ENCODE measurements around the gene MGST1.
A peak's percentile ranks its signal among the peaks of the same experiment; 100 is the strongest.

The MGST1 gene

DNA sequence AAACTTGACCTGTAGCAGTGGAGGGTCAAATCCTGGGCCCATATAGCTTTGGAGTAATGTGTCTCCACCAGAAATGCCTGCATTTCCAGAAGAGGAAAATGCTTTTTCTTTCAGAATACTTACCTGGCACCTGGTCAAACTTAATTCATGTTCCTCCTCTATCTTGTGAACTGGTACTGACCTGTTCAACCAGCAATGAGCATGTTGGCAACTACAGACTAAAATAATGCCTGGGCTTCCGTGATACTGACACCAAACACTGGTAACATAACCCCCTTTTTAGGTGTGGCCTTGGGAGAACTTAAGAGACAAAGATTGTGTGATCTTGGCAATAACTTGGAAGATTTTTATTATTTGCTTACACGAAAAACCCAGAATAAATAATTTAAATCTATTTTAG, 23.8 kb upstream of the MGST1 start:
- H2AFZ ChIP-seq (ENCODE audit: low read length): no peak overlapping the region
- no CpG with 5 or more reads among the region's 2 CpGs for WGBS, 2 donors (ENCODE audit: extremely low coverage in 2 of 2, insufficient read length in 2 of 2, insufficient replicate concordance in 1 of 2)
- H2BK120ac ChIP-seq (ENCODE audit: low read depth, low read length): no peak overlapping the region
- H3K36me3 ChIP-seq (replicated peaks in 1 of 2; ENCODE audit: control insufficient read depth in 2 of 2, insufficient read depth in 2 of 2, low read length in 2 of 2): no peaks in the 10 kb centered on the region
- no peak for DNase-seq (ENCODE audit: low spot score)
- H3K9ac ChIP-seq (ENCODE audit: low read depth, low read length, poor library complexity): no peak overlapping the region
- H3K27ac ChIP-seq (replicated peaks; ENCODE audit: low read length): no peak overlapping the region
- no peak overlapping the region for H2BK12ac ChIP-seq (ENCODE audit: low read length)
- peaks cover 0 to 2% of the 10 kb centered on the region in 2 donors for H3K9me3 ChIP-seq (replicated peaks in 1 of 2; ENCODE audit: control insufficient read depth in 2 of 2, insufficient read depth in 1 of 2, low read depth in 1 of 2, low read length in 2 of 2)
- H3K79me1 ChIP-seq (ENCODE audit: low read depth, low read length): no peaks in the 10 kb centered on the region
- no peak overlapping the region for H2BK5ac ChIP-seq (ENCODE audit: low read length)
- H3K18ac ChIP-seq (ENCODE audit: low read length): no peak overlapping the region
- H3K14ac ChIP-seq (ENCODE audit: low read length): no peak overlapping the region
- no peak overlapping the region for H2AK5ac ChIP-seq (ENCODE audit: low read depth, low read length)
- H4K8ac ChIP-seq (ENCODE audit: low read depth, low read length): no peak overlapping the region
- H3K4me1 ChIP-seq (ENCODE audit: control insufficient read depth in 2 of 2, insufficient read depth in 1 of 2, low read depth in 1 of 2, low read length in 2 of 2): no peaks in the 10 kb centered on the region
- H4K91ac ChIP-seq (ENCODE audit: low read depth, low read length, poor library complexity): no peak overlapping the region
- H3K4me3 ChIP-seq (ENCODE audit: low read length in 2 of 2): no peak overlapping the region
- no peaks in the 10 kb centered on the region for H3K27me3 ChIP-seq (ENCODE audit: control insufficient read depth in 3 of 3, insufficient read depth in 3 of 3, low read depth in 1 of 3, low read length in 3 of 3)
- no peak overlapping the region for H3K4me2 ChIP-seq (ENCODE audit: insufficient read depth, low read length, poor library complexity, severe bottlenecking)
- no peak overlapping the region for H3K4ac ChIP-seq (ENCODE audit: low read length)
- no peak overlapping the region for H2BK15ac ChIP-seq (ENCODE audit: low read length)
- H3K23ac ChIP-seq (ENCODE audit: low read depth, low read length, poor library complexity): no peak overlapping the region

DNA sequence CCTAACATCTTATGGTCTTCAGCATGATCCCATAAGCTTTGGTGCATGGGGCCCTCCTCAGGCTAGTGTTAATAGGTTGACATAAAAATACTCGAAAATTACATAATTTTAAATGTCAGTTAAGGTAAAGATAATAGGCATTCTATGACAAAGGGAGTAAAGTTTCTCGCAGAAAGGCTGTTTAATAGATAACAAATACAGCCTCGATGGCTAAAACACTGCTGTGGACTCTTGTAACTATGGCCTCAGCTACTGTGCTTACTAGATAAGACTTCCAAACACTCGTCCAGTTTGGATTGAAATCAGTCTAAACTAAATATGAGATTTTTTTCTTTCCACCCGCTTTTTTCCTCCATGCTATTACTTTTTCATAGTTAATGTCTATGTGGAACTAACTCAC, 23.2 kb upstream of the MGST1 start:
- Histone ChIP-seq H3K4ac (ENCODE audit: low read length) (no peak overlapping the region), H3K4me3 (ENCODE audit: low read length in 2 of 2) (no peak overlapping the region), H3K79me1 (ENCODE audit: low read depth, low read length) (no peaks in the 10 kb centered on the region), H3K18ac (ENCODE audit: low read length) (no peak overlapping the region), H3K9me3 (replicated peaks in 1 of 2; ENCODE audit: control insufficient read depth in 2 of 2, insufficient read depth in 1 of 2, low read depth in 1 of 2, low read length in 2 of 2) (peaks cover 0 to 2% of the 10 kb centered on the region in 2 donors), H3K14ac (ENCODE audit: low read length) (no peak overlapping the region), H2BK15ac (ENCODE audit: low read length) (no peak overlapping the region), H3K27me3 (ENCODE audit: control insufficient read depth in 3 of 3, insufficient read depth in 3 of 3, low read depth in 1 of 3, low read length in 3 of 3) (no peaks in the 10 kb centered on the region), H2BK5ac (ENCODE audit: low read length) (no peak overlapping the region), H2AK5ac (ENCODE audit: low read depth, low read length) (no peak overlapping the region), H3K9ac (ENCODE audit: low read depth, low read length, poor library complexity) (no peak overlapping the region), H3K36me3 (replicated peaks in 1 of 2; ENCODE audit: control insufficient read depth in 2 of 2, insufficient read depth in 2 of 2, low read length in 2 of 2) (no peaks in the 10 kb centered on the region), H4K8ac (ENCODE audit: low read depth, low read length) (no peak overlapping the region), H4K91ac (ENCODE audit: low read depth, low read length, poor library complexity) (no peak overlapping the region), H2BK120ac (ENCODE audit: low read depth, low read length) (no peak overlapping the region), H3K4me2 (ENCODE audit: insufficient read depth, low read length, poor library complexity, severe bottlenecking) (no peak overlapping the region), H3K23ac (ENCODE audit: low read depth, low read length, poor library complexity) (no peak overlapping the region), H2BK12ac (ENCODE audit: low read length) (no peak overlapping the region), H3K27ac (replicated peaks; ENCODE audit: low read length) (no peak overlapping the region), H2AFZ (ENCODE audit: low read length) (no peak overlapping the region), H3K4me1 (ENCODE audit: control insufficient read depth in 2 of 2, insufficient read depth in 1 of 2, low read depth in 1 of 2, low read length in 2 of 2) (no peaks in the 10 kb centered on the region)
- DNase-seq (ENCODE audit: low spot score): no peak
- WGBS, 2 donors (ENCODE audit: extremely low coverage in 2 of 2, insufficient read length in 2 of 2, insufficient replicate concordance in 1 of 2): no CpG with 5 or more reads among the region's 5 CpGs

DNA sequence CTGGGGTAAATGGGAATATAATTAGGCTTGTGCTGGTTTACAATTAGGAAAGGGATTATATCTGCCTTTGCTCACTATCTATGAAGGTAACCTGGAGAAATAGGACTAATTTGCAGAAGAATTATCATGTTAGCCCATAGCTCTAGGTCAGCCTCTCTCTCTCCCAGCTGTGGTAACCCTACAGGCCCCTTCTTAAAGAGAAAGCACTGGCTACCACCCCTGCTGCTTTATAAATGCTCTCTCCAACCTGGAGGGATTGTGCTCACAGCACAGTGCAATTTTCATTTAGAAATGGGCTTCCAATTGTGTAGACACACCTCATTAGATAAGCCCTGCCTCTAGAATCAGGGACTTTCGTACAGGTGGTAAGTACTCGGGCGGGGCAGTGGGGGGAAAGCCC, 22.7 kb upstream of the MGST1 start:
- no peak overlapping the region for H2AFZ ChIP-seq (ENCODE audit: low read length)
- no peaks in the 10 kb centered on the region for H3K36me3 ChIP-seq (replicated peaks in 1 of 2; ENCODE audit: control insufficient read depth in 2 of 2, insufficient read depth in 2 of 2, low read length in 2 of 2)
- H3K27ac ChIP-seq (replicated peaks; ENCODE audit: low read length): no peak overlapping the region
- no peaks in the 10 kb centered on the region for H3K79me1 ChIP-seq (ENCODE audit: low read depth, low read length)
- H3K9ac ChIP-seq (ENCODE audit: low read depth, low read length, poor library complexity): no peak overlapping the region
- H2BK12ac ChIP-seq (ENCODE audit: low read length): no peak overlapping the region
- WGBS, 2 donors (ENCODE audit: extremely low coverage in 2 of 2, insufficient read length in 2 of 2, insufficient replicate concordance in 1 of 2): no CpG with 5 or more reads among the region's 3 CpGs
- no peak overlapping the region for H4K91ac ChIP-seq (ENCODE audit: low read depth, low read length, poor library complexity)
- no peaks in the 10 kb centered on the region for H3K4me1 ChIP-seq (ENCODE audit: control insufficient read depth in 2 of 2, insufficient read depth in 1 of 2, low read depth in 1 of 2, low read length in 2 of 2)
- H3K18ac ChIP-seq (ENCODE audit: low read length): no peak overlapping the region
- no peak overlapping the region for H4K8ac ChIP-seq (ENCODE audit: low read depth, low read length)
- H3K27me3 ChIP-seq (ENCODE audit: control insufficient read depth in 3 of 3, insufficient read depth in 3 of 3, low read depth in 1 of 3, low read length in 3 of 3): no peaks in the 10 kb centered on the region
- no peak overlapping the region for H2BK15ac ChIP-seq (ENCODE audit: low read length)
- peak overlapping the region; percentile 31 for H3K14ac ChIP-seq (ENCODE audit: low read length)
- no peak overlapping the region for H3K23ac ChIP-seq (ENCODE audit: low read depth, low read length, poor library complexity)
- no peak overlapping the region for H3K4me3 ChIP-seq (ENCODE audit: low read length in 2 of 2)
- no peak overlapping the region for H2BK120ac ChIP-seq (ENCODE audit: low read depth, low read length)
- no peak overlapping the region for H3K4ac ChIP-seq (ENCODE audit: low read length)
- H2AK5ac ChIP-seq (ENCODE audit: low read depth, low read length): no peak overlapping the region
- DNase-seq (ENCODE audit: low spot score): no peak
- no peak overlapping the region for H2BK5ac ChIP-seq (ENCODE audit: low read length)
- H3K9me3 ChIP-seq (replicated peaks in 1 of 2; ENCODE audit: control insufficient read depth in 2 of 2, insufficient read depth in 1 of 2, low read depth in 1 of 2, low read length in 2 of 2): peaks cover 0 to 1% of the 10 kb centered on the region in 2 donors
- H3K4me2 ChIP-seq (ENCODE audit: insufficient read depth, low read length, poor library complexity, severe bottlenecking): no peak overlapping the region

GRCh38 chr12:16325426-16325825, 22.0 kb upstream of the MGST1 start:
- Histone ChIP-seq H2BK12ac (ENCODE audit: low read length) (no peak overlapping the region), H4K8ac (ENCODE audit: low read depth, low read length) (no peak overlapping the region), H3K18ac (ENCODE audit: low read length) (no peak overlapping the region), H3K4me1 (ENCODE audit: control insufficient read depth in 2 of 2, insufficient read depth in 1 of 2, low read depth in 1 of 2, low read length in 2 of 2) (no peaks in the 10 kb centered on the region), H2BK120ac (ENCODE audit: low read depth, low read length) (no peak overlapping the region), H2AFZ (ENCODE audit: low read length) (no peak overlapping the region), H2BK5ac (ENCODE audit: low read length) (no peak overlapping the region), H3K9ac (ENCODE audit: low read depth, low read length, poor library complexity) (no peak overlapping the region), H3K79me1 (ENCODE audit: low read depth, low read length) (no peaks in the 10 kb centered on the region), H3K27me3 (ENCODE audit: control insufficient read depth in 3 of 3, insufficient read depth in 3 of 3, low read depth in 1 of 3, low read length in 3 of 3) (no peaks in the 10 kb centered on the region), H3K27ac (replicated peaks; ENCODE audit: low read length) (no peak overlapping the region), H3K14ac (ENCODE audit: low read length) (no peak overlapping the region), H3K23ac (ENCODE audit: low read depth, low read length, poor library complexity) (no peak overlapping the region), H4K91ac (ENCODE audit: low read depth, low read length, poor library complexity) (no peak overlapping the region), H3K36me3 (replicated peaks in 1 of 2; ENCODE audit: control insufficient read depth in 2 of 2, insufficient read depth in 2 of 2, low read length in 2 of 2) (no peaks in the 10 kb centered on the region), H2AK5ac (ENCODE audit: low read depth, low read length) (no peak overlapping the region), H3K4ac (ENCODE audit: low read length) (no peak overlapping the region), H2BK15ac (ENCODE audit: low read length) (no peak overlapping the region), H3K4me3 (ENCODE audit: low read length in 2 of 2) (no peak overlapping the region), H3K4me2 (ENCODE audit: insufficient read depth, low read length, poor library complexity, severe bottlenecking) (no peak overlapping the region), H3K9me3 (replicated peaks in 1 of 2; ENCODE audit: control insufficient read depth in 2 of 2, insufficient read depth in 1 of 2, low read depth in 1 of 2, low read length in 2 of 2) (no peaks in the 10 kb centered on the region)
- no CpG with 5 or more reads among the region's 3 CpGs for WGBS, 2 donors (ENCODE audit: extremely low coverage in 2 of 2, insufficient read length in 2 of 2, insufficient replicate concordance in 1 of 2)
- no peak for DNase-seq (ENCODE audit: low spot score)

Measured in neuronal stem cell (in vitro differentiated cells).